GOT3 (cell line): ENCODE data around the gene DLX2.

Experiments
- DNase-seq: peaks from one replicate; lab custom pipeline; 2025; ENCODE audit warnings: mixed read lengths; lab: John Stamatoyannopoulos, UW

Gene DLX2

DNA sequence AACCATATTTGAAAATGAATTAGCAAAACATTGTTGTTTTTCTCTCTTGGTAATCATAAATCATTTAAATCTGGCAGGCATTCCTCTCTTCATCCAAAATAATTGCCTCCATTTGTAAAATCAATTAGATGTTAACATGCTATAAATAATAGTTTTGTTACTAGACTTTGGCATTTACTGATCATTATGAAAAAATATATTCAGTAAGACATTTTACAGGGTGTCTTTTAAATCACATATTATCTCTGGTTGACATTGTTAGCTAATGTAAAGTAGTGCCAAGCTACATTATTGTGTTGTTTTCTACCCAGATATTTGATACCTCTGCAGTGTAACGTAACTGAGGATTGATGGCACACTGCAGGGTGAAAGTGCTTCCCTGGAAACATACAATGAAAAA lies 49.2 kb downstream of the DLX2 start:
- no peak for DNase-seq

DNA sequence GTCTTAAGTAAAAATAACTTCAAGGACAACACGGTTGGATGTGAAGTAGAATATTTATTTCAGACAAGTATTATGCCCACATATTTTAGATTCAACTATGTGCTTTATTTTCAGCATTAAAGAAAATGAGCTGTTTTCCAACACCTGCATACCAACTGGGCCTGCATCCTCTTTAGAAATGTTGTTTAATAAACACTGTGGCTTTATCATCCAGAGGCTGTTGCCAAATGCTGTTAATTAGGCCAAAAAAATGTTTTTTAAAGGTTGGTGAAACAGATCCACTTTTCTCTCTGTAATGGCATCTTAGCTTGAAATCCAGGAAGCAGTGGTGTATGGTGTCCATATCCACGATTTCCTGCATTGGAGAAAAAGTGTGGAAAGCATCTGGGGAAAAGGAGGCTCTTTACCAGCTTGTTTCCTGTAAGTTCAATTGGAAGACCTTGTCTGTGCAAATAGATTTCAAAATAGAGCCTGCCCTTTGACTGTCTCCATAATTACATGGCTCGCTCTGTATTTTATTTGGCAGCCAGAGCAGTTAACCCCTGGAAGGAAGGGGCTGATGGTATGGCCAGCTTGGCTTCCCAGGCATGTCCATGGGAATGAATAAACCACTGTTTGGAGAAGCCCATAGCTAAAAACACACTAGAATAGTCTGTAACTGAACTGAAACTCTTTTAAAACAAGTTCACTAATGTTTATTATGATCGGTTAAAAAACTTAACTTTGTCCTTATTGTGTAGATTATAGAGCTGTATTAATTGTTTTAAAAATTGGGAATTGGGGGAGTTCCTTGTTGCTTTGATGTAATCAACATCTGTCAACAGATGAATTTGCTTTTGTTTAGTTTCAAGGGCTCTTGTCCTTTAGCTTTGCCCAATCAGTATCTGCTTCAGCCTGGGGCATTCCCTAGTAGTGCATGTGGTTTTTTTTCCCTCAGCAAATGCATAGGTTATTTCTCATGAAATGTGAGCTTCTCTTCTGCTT lies 50.4 kb downstream of the DLX2 start:
- DNase-seq = no peak

- no peak for DNase-seq
Observed at GRCh38 chr2:172050479-172051125, 52.1 kb downstream of the DLX2 start.

GRCh38 chr2:172049567-172050120 lies 53.1 kb downstream of the DLX2 start:
- no peak for DNase-seq
